Measurements from ENCODE around the gene ARRDC1. TPM values are rescaled to one million over a fixed set of nuclear protein-coding genes. Genes with fewer than 3 reads are reported as not detected.
"Not testable (repeated sequence)": the region's sequence is repeated elsewhere in the genome, so short reads cannot be mapped to it uniquely, and the experiment has no call there.

ARRDC1 gene
- total RNA-seq (100 to 1,000 TPM in 3 of 5 donors, 10 to 100 TPM in 2; 54.7 to 123 (median 103) TPM), total RNA-seq (18.3 to 81.1 (median 47.6) reads per million in 29 experiments)
- 33.3 TPM for total RNA-seq (2013)

GRCh38 chr9:137605121-137606004 lies at the start of gene ARRDC1:
ARRDC1 (plus strand) TSS chr9:137605686; CDS start chr9:137605718, 32 bp downstream.
- POLR2A ChIA-PET = no interaction called here
- H3K27ac Mint-ChIP-seq = peak within 1 kb of the TSS; percentile 71 to 79
- peak within 1 kb of the TSS; percentile 76 to 85 (median 80) for H3K4me3 Mint-ChIP-seq
- H3K9me3 Mint-ChIP-seq = no peaks in the 10 kb centered on the region
- Histone ChIP-seq H3K4me1 (ENCODE audit: control insufficient read depth in 1 of 2, extremely low read depth in 1 of 2, insufficient read depth in 2 of 2, low read length in 2 of 2) (peaks cover 12 to 32% of the 10 kb centered on the region in 2 experiments), H3K9me3 (no peaks in the 10 kb centered on the region), H3K36me3 (ENCODE audit: control insufficient read depth in 2 of 2, extremely low read depth in 1 of 2, insufficient read depth in 1 of 2, low read length in 1 of 2) (peaks cover 0 to 4% of the 10 kb centered on the region in 2 donors), H3K4me3 (ENCODE audit: control insufficient read depth in 1 of 2, extremely low read depth in 1 of 2, low read length in 1 of 2) (peak within 1 kb of the TSS; percentile 51 to 80), H3K27me3 (replicated peaks in 1 of 2; ENCODE audit: control insufficient read depth in 2 of 2, extremely low read depth in 1 of 2, insufficient read depth in 2 of 2, low read length in 1 of 2) (no peaks in the 10 kb centered on the region), H3K27ac (ENCODE audit: low read length) (no peak within 1 kb of the TSS)
- peak; percentile 83 to 97 (median 89) for DNase-seq
- no peaks in the 10 kb centered on the region for H3K36me3 Mint-ChIP-seq
- peak; percentile 85 to 89 (median 86) for ATAC-seq (replicated peaks in 1 of 4)
- H3K4me1 Mint-ChIP-seq = peaks cover 22 to 36% (median 26%) of the 10 kb centered on the region in 3 donors
- H3K27me3 Mint-ChIP-seq = no peaks in the 10 kb centered on the region
- under 1% methylated on average over 72 of the region's 111 CpGs for WGBS (ENCODE audit: insufficient coverage)
- CTCF ChIA-PET = interaction anchor here in 1 of 2 donors (1.3 kb wide), 1 partner anchor 15 kb away, joined by 3 read pairs; the partner anchor contains the start of gene ZMYND19

DNA sequence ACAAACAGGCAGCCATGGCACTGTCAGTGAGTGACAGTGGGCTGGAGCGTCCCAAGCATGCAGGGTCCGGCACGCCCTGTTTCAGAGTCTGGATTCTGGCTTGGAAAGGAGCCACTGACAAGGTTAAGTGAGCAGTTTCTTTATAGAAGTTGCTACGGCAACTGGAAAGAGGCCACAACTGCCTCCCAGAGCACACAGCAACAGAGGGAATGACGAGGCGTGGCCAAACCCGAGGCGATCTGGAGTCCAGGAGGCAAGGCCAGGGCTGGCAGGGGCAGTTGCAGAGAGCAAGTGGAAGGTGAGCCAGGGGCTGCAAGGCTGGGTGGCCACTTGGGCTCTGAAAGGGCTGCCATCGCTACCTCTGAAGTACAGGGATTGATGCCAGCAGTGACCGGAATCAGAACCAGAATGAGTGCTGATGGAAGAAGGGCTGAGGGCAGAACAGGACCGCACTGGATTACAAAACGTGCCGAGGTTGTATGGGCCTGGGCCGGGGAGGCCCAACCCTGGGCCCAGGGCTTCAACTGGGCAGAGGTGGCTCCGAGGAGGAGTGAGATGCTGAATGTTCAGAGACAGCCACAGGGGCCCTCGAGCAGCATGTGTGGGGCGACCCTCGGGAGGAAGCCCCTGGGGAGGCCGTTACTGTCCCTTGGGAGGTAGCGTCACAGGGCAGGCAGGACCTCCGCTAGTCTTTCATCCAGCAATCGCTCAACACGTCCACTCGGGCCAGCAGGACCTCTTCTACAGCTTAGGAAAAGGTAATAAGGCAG lies 49.2 kb upstream of the ARRDC1 start:
- H3K27ac Mint-ChIP-seq = no peak overlapping the region
- no peaks in the 10 kb centered on the region for H3K9me3 Mint-ChIP-seq
- CTCF ChIA-PET = no interaction called here
- POLR2A ChIA-PET = no interaction called here
- no peaks in the 10 kb centered on the region for H3K27me3 ChIP-seq (replicated peaks in 1 of 2; ENCODE audit: control insufficient read depth in 2 of 2, extremely low read depth in 1 of 2, insufficient read depth in 2 of 2, low read length in 1 of 2)
- no peaks in the 10 kb centered on the region for H3K27me3 Mint-ChIP-seq
- H3K36me3 Mint-ChIP-seq = peaks cover 26% of the 10 kb centered on the region
- no peak for DNase-seq
- no peak overlapping the region for H3K27ac ChIP-seq (ENCODE audit: low read length)
- H3K4me1 ChIP-seq (ENCODE audit: control insufficient read depth in 1 of 2, extremely low read depth in 1 of 2, insufficient read depth in 2 of 2, low read length in 2 of 2) = peaks cover 5 to 8% of the 10 kb centered on the region in 2 experiments
- peaks cover 12 to 26% of the 10 kb centered on the region in 2 donors for H3K36me3 ChIP-seq (ENCODE audit: control insufficient read depth in 2 of 2, extremely low read depth in 1 of 2, insufficient read depth in 1 of 2, low read length in 1 of 2)
- peaks cover 7 to 12% (median 9%) of the 10 kb centered on the region in 3 donors for H3K4me1 Mint-ChIP-seq
- H3K9me3 ChIP-seq = no peaks in the 10 kb centered on the region
- ATAC-seq (replicated peaks in 1 of 4) = no peak
- H3K4me3 Mint-ChIP-seq = no peak overlapping the region
- H3K4me3 ChIP-seq (ENCODE audit: control insufficient read depth in 1 of 2, extremely low read depth in 1 of 2, low read length in 1 of 2) = no peak overlapping the region
- 95% methylated on average over 24 of the region's 24 CpGs for WGBS (ENCODE audit: insufficient coverage)

GRCh38 chr9:137558127-137558526 lies 47.4 kb upstream of the ARRDC1 start:
- ChIA-PET CTCF (no interaction called here), POLR2A (no interaction called here)
- no peaks in the 10 kb centered on the region for H3K27me3 ChIP-seq (replicated peaks in 1 of 2; ENCODE audit: control insufficient read depth in 2 of 2, extremely low read depth in 1 of 2, insufficient read depth in 2 of 2, low read length in 1 of 2)
- Mint-ChIP-seq H3K4me3 (no peak overlapping the region), H3K27me3 (no peaks in the 10 kb centered on the region), H3K4me1 (peaks cover 2 to 8% (median 3%) of the 10 kb centered on the region in 3 donors), H3K36me3 (peaks cover 35% of the 10 kb centered on the region), H3K27ac (no peak overlapping the region), H3K9me3 (no peaks in the 10 kb centered on the region)
- H3K27ac ChIP-seq (ENCODE audit: low read length) = no peak overlapping the region
- ATAC-seq (replicated peaks in 1 of 4) (no peak), DNase-seq (no peak)
- H3K4me1 ChIP-seq (ENCODE audit: control insufficient read depth in 1 of 2, extremely low read depth in 1 of 2, insufficient read depth in 2 of 2, low read length in 2 of 2) = no peaks in the 10 kb centered on the region
- no peak overlapping the region for H3K4me3 ChIP-seq (ENCODE audit: control insufficient read depth in 1 of 2, extremely low read depth in 1 of 2, low read length in 1 of 2)
- 100% methylated on average over 2 of the region's 4 CpGs for WGBS (ENCODE audit: insufficient coverage)
- H3K36me3 ChIP-seq (ENCODE audit: control insufficient read depth in 2 of 2, extremely low read depth in 1 of 2, insufficient read depth in 1 of 2, low read length in 1 of 2) = peaks cover 12 to 32% of the 10 kb centered on the region in 2 donors
- no peaks in the 10 kb centered on the region for H3K9me3 ChIP-seq

DNA sequence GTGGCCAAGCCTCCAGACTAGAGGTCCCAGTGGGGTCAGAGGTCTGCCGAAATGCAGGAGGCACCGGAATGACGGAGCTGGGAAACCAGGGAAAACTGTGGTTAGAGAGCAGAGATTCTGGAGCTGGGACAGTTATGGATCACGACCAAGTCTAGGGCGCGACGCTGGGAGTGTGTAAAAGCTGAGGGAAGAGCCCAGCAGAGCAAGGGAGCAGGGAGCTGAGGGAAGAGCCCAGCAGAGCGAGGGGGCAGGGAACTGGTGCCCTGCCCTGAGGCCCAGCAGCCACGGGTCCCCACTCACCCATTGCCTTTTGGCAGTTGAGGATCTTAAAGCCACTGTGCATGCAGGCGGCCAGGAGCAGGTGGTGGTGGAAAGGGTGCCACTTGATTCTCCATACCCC lies 41.4 kb upstream of the ARRDC1 start:
- WGBS (ENCODE audit: insufficient coverage) = 96% methylated on average over 9 of the region's 10 CpGs
- Mint-ChIP-seq H3K4me3 (no peak overlapping the region), H3K4me1 (peaks cover 2 to 5% (median 2%) of the 10 kb centered on the region in 3 donors), H3K27ac (no peak overlapping the region), H3K27me3 (no peaks in the 10 kb centered on the region), H3K9me3 (no peaks in the 10 kb centered on the region), H3K36me3 (peaks cover 31% of the 10 kb centered on the region)
- H3K36me3 ChIP-seq (ENCODE audit: control insufficient read depth in 2 of 2, extremely low read depth in 1 of 2, insufficient read depth in 1 of 2, low read length in 1 of 2) = peaks cover 5 to 21% of the 10 kb centered on the region in 2 donors
- H3K27ac ChIP-seq (ENCODE audit: low read length) = no peak overlapping the region
- DNase-seq (no peak), ATAC-seq (replicated peaks in 1 of 4) (no peak)
- no peaks in the 10 kb centered on the region for H3K27me3 ChIP-seq (replicated peaks in 1 of 2; ENCODE audit: control insufficient read depth in 2 of 2, extremely low read depth in 1 of 2, insufficient read depth in 2 of 2, low read length in 1 of 2)
- no peak overlapping the region for H3K4me3 ChIP-seq (ENCODE audit: control insufficient read depth in 1 of 2, extremely low read depth in 1 of 2, low read length in 1 of 2)
- ChIA-PET CTCF (no interaction called here), POLR2A (no interaction called here)
- no peaks in the 10 kb centered on the region for H3K4me1 ChIP-seq (ENCODE audit: control insufficient read depth in 1 of 2, extremely low read depth in 1 of 2, insufficient read depth in 2 of 2, low read length in 2 of 2)
- H3K9me3 ChIP-seq = no peaks in the 10 kb centered on the region

- peaks cover 5 to 21% of the 10 kb centered on the region in 2 donors for H3K36me3 ChIP-seq (ENCODE audit: control insufficient read depth in 2 of 2, extremely low read depth in 1 of 2, insufficient read depth in 1 of 2, low read length in 1 of 2)
- DNase-seq = no peak
- no peaks in the 10 kb centered on the region for H3K9me3 ChIP-seq
Observed at GRCh38 chr9:137564817-137565411, 40.6 kb upstream of the ARRDC1 start.

GRCh38 chr9:137568445-137568844 lies 37.0 kb upstream of the ARRDC1 start:
- H3K27ac Mint-ChIP-seq; H3K4me3 Mint-ChIP-seq; H3K4me3 ChIP-seq (ENCODE audit: control insufficient read depth in 1 of 2, extremely low read depth in 1 of 2, low read length in 1 of 2); H3K27ac ChIP-seq (ENCODE audit: low read length); H3K4me1 ChIP-seq (ENCODE audit: control insufficient read depth in 1 of 2, extremely low read depth in 1 of 2, insufficient read depth in 2 of 2, low read length in 2 of 2); H3K9me3 ChIP-seq; POLR2A ChIA-PET; ATAC-seq (replicated peaks in 1 of 4); DNase-seq; CTCF ChIA-PET; H3K27me3 Mint-ChIP-seq; H3K27me3 ChIP-seq (replicated peaks in 1 of 2; ENCODE audit: control insufficient read depth in 2 of 2, extremely low read depth in 1 of 2, insufficient read depth in 2 of 2, low read length in 1 of 2); H3K9me3 Mint-ChIP-seq: not testable (repeated sequence)
- peaks cover 8 to 14% (median 9%) of the 10 kb centered on the region in 3 donors for H3K4me1 Mint-ChIP-seq
- H3K36me3 ChIP-seq (ENCODE audit: control insufficient read depth in 2 of 2, extremely low read depth in 1 of 2, insufficient read depth in 1 of 2, low read length in 1 of 2) = peaks cover 9 to 35% of the 10 kb centered on the region in 2 donors
- H3K36me3 Mint-ChIP-seq = peaks cover 28% of the 10 kb centered on the region
- 94% methylated on average over 4 of the region's 5 CpGs for WGBS (ENCODE audit: insufficient coverage)

More at GRCh38 chr9:137564817-137565411, 40.6 kb upstream of the ARRDC1 start:
- peaks cover 25% of the 10 kb centered on the region for H3K36me3 Mint-ChIP-seq
- no peak overlapping the region for H3K4me3 Mint-ChIP-seq
- ChIA-PET POLR2A (no interaction called here), CTCF (no interaction called here)
- H3K4me3 ChIP-seq (ENCODE audit: control insufficient read depth in 1 of 2, extremely low read depth in 1 of 2, low read length in 1 of 2) = no peak overlapping the region
- peaks cover 2 to 5% (median 2%) of the 10 kb centered on the region in 3 donors for H3K4me1 Mint-ChIP-seq
- no peaks in the 10 kb centered on the region for H3K27me3 ChIP-seq (replicated peaks in 1 of 2; ENCODE audit: control insufficient read depth in 2 of 2, extremely low read depth in 1 of 2, insufficient read depth in 2 of 2, low read length in 1 of 2)
- H3K4me1 ChIP-seq (ENCODE audit: control insufficient read depth in 1 of 2, extremely low read depth in 1 of 2, insufficient read depth in 2 of 2, low read length in 2 of 2) = no peaks in the 10 kb centered on the region
- H3K27ac Mint-ChIP-seq = peak overlapping the region in 1 of 2 donors; percentile 39
- H3K27ac ChIP-seq (ENCODE audit: low read length) = no peak overlapping the region
- no peak for ATAC-seq (replicated peaks in 1 of 4)
- no peaks in the 10 kb centered on the region for H3K27me3 Mint-ChIP-seq
- WGBS (ENCODE audit: insufficient coverage) = 95% methylated on average over 10 of the region's 18 CpGs
- no peaks in the 10 kb centered on the region for H3K9me3 Mint-ChIP-seq

Measured in T-cell (primary cell).